HG02885 (cell line): ENCODE measurements around the gene CDKN3.
"Not testable (repeated sequence)": the region's sequence is repeated elsewhere in the genome, so short reads cannot be mapped to it uniquely, and the experiment has no call there.

ENCODE experiments used
- ATAC-seq: cut with Tn5 transposase; IDR thresholded peaks from one replicate; pipeline ENCODE4 v1.9.1; 2021; ENCODE audit warnings: mild to moderate bottlenecking; ENCODE audit not compliant: unreplicated experiment, poor library complexity

Gene CDKN3

DNA sequence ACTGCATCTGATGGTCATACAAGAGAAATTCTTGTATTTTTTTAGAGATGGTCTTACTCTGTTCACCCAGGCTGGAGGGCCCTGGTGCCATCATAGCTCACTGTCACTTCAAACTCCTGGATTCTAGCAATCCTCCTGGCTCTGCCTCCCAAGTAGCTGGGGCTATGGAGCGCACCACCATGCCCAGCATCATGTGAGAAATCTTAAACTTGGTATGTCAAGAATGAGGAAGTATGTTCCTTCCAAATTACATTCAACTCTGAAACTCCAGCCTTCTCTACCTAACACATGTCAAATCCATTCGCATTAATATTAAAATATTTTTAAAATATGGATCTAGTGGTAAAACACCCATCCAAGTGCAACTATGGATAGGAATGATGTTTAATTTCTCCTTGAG is 27.5 kb upstream of the CDKN3 start:
- no peak for ATAC-seq

DNA sequence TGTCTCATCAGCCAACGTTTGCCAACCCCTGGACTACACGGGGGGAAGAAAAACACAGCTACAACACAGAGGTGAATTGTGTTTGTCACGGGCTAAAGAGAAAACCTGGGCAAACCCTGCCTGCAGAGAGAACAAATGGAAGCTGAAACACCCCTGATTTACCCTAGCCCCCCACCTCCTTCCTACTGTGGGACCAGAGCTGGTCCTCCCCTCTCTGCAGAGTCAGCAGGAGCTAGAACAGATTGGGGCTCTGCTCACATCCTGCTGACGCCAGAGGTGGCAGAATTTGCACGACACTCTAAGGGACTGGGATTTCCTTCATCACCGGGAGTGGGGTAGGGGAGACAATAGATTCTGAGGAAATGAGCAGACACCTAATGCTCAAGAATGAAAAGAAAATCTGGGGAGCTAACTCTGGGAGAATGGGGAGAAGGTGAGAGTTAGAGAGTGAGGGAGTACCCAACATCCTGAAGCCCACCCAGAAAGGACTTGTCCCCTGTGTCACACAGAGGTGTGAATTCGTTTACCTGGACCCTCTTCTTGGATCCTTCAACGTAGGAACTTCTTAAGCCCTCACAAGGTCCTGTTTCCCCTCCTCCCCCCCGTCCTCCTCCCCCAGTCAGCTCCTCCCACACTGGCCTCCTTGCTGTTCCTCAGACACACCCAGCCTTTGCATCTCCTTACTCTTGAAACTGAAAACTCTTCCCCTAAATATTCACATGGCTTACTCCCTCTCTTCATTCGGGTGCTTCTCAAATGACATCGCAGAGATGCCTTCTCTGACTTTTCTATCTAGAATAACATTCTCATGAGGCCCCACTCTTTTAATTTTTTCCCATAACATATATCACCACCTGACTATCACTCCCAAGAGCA is 26.2 kb upstream of the CDKN3 start:
- ATAC-seq = no peak

DNA sequence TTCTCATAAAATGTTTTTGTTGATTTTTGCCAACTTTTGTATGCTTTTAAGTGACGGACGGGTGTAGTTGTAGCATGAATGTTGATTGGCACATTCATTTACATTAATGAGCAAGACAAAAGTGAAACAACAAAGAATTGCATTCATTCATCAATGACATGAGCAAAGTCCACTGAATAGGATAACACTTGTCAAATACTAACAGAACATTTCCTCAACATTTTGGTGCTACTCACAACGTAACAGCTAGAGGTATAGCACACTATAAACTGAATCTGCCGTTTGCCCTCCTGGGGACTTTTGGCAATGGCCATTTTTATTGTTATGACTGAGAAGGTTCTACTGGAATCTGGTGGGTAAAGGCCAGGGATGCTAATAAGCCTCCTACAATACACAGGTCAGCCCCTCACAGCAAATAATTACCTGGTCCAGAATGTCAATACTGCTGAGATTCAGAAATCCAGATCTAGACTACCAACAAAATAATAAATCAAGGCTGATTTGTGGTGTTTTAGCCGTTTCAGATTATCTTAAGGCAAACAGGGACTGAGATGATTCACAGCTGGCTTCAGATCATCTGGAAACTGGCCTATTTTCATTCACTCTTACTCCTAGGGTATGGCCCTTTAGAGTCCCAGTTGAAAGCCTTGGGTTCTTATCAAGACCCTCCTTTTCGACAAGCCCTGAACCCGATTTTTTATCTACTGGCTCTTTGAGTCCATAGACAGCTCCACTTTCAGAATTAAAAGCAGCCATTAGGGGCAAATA is 22.5 kb upstream of the CDKN3 start:
- ATAC-seq = no peak

DNA sequence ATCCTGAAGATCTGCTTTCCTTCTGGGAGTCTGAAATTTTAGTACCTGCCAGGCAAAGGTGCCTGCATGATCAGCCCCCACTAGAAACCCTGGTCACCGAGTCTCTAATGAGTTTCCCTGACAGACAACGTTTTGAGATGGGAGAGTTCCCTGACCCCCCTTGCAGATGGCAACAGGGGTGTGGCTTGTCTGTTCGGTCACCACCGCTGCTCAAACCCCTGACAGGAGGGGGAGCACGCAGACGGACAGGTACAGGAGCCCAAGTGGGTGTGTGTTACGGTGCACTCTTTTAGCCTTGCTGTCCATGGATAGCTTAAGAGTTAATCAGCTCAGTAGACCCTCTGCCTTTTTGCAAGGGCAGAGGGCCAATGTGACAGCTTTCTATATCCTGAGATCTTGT is 19.3 kb upstream of the CDKN3 start:
- no peak for ATAC-seq

DNA sequence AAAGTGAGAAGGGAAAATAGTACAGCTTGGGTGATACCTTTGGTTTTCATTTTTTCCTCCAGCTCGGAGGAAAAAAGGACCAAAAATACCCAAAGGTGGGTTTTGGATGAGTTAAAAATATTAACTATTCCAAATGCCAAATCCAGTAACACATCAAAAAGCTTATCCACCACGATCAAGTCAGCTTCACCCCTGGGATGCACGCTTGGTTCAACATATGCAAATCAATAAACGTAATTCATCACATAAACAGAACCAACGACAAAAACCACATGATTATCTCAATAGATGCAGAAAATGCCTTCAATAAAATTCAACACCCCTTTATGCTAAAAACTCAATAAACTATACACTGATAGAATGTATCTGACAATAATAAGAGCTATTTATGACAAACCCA is 17.9 kb upstream of the CDKN3 start:
- not testable (repeated sequence) for ATAC-seq

DNA sequence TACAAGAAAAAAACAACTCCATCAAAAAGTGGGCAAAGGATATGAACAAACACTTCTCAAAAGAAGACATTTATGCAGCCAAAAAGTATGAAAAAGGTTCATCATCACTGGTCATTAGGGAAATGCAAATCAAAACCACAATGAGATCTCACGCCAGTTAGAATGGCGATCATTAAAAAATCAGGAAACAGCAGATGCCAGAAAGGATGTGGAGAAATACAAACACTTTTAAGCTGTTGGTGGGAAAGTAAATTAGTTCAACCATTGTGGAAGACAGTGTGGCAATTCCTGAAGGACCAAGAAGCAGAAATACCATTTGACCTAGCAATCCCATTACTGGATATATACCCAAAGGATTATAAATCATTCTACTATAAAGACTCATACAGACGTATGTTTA is 16.2 kb upstream of the CDKN3 start:
- ATAC-seq = not testable (repeated sequence)

DNA sequence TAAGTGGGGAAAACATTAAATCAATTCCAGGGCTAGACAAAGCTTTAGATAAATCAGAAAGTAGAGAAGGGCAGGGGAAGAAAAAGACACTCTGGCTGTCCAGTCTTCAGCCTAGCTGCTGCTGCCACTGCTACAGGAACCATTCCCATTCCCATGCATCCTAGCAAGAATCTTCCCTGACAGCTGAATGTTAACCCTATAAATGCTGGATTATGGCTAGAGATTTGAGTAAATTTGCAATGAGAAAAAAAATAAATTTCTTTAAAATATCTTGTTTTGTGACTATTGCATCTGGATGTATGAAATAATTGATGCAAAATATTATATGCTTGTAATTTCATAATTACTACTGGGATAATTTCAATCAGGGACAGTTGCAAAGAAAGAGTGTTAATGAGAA is 15.0 kb upstream of the CDKN3 start:
- no peak for ATAC-seq

DNA sequence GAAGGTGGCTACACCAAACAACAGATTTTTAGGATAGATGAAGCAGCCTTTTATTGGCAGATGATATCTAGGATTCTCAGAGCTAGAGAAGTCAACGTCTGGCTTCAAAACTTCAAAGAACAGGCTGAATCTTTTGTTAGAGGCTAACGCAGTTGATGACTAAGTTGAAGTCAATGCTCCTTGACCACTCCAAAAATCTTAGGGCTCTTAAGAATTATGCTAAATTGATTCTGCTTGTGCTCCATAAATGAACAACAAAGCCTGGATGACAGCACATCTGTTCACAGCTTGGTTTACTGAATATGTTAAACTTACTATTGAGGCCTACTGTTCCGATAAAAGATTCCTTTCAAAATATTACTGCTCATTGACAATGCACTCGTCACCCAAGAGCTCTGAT is 13.0 kb upstream of the CDKN3 start:
- ATAC-seq = no peak

DNA sequence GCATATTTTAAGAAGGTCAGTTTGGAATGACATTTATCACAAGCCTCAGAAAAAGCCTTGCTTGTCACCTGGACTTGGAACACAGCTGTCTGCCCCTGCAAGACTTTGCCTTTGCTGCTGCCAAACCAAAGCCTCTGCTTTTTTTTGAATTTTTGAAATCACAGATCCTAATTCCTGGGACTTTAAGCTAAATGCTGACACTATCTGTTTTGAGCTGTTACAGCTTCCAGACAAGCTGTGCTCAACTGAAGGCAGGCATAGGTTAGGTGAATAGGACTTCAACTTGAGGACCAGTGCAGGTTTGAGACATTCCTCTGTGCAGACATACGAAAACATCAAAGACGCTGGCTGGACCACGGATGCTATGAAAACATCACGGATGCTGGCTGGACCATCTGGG is 11.3 kb upstream of the CDKN3 start:
- no peak for ATAC-seq

DNA sequence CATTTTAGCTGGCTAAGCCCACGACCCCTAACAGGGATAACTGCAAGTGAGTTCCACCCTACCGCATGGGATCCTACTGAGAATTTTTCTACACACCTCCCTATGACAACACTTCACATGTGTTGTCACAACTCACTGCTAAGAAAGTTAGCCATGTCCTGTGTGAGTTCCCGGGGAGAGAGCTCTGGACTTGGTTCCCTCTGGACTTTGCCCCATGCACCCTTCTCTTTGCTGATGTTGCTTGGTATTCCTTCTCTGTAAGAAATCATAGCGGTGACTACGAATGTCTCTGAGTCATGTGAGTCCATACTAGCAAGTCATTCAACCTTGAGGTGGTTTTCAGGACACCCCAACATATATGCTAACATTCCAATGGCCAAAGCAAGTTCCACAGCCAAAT is 9.5 kb upstream of the CDKN3 start:
- ATAC-seq = no peak

DNA sequence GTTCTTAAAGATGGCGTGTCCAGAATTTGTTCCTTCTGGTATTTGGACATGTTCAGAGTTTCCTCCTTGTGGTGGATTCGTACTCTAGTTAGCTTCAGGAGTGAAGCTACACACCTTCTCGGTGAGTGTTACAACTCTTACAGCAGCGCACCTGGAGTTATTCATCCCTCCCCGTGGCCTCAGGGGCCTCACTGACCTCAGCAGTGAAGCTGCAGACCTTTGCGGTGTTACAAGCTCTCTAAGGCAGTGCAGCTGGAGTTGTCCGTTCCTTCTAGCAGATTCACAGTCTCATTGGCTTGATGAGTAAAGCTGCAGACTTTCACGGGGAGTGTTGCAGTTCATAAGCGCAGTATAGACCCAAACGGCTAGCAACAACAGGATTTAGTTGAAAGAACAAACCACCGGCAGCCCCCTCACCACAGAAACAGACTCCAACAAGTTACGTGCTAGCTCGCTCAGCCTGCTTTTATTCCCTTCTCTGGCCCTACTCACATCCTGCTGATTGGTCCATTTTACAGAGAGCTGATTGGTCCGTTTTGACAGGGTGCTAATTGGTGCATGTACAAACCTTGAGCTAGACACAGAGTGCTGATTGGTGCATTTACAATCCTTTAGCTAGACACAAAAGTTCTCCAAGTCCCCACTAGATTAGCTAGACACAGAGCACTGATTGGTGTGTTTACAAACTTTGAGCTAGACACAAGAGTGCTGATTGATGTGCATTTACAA is 4.5 kb upstream of the CDKN3 start:
- ATAC-seq = no peak

DNA sequence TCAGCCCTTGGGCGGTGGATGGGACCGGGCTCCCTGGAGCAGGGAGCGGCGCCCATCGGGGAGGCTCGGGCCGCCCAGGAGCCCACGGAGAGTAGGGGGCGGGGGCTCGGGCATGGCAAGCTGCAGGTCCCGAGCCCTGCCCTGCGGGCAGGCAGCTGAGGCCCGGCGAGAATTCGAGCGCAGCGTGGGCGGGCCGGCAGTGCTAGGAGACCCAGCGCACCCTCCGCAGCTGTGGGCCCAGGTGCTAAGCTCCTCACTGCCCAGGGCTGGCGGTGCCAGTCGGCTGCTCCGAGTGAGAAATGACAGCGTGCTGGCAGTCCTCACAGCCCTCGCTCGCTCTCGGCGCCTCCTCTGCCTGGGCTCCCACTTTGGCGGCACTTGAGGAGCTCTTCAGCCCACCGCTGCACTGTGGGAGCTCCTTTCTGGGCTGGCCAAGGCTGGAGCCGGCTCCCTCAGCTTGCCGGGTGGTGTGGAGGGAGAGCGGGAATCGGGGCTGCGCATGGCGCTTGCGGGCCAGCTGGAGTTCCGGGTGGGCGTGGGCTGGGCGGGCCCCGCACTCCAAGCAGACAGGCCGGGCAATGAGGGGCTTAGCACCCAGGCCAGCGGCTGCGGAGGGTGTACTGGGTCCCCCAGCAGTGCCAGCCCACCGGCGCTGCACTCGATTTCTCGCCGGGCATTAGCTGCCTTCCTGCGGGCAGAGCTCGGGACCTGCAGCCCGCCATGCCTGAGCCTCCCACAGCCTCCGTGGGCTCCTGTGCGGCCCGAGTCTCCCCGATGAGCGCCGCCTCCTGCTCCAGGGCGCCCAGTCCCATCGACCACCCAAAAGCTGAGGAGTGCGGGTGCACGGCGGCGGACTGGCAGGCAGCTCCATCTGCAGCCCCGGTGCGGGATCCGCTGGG is 3.6 kb upstream of the CDKN3 start:
- not testable (repeated sequence) for ATAC-seq

DNA sequence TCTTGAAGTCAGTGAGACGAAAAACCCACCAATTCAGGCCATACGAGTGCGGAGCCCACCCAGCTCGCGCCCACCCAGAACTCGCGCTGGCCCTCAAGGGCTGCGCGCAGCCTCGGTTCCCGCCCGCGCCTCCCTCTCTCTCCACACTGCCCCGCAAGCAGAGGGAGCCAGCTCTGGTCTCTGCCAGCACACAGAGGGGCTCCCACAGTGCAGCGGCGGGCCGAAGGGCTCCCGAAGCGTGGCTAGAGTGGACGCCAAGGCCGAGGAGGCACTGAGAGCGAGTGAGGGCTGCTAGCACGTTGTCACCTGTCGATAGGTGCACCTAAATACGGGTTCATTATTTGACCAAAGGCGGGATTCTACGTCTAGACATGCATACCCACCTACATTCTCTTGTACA is 2.2 kb upstream of the CDKN3 start:
- ATAC-seq = no peak

DNA sequence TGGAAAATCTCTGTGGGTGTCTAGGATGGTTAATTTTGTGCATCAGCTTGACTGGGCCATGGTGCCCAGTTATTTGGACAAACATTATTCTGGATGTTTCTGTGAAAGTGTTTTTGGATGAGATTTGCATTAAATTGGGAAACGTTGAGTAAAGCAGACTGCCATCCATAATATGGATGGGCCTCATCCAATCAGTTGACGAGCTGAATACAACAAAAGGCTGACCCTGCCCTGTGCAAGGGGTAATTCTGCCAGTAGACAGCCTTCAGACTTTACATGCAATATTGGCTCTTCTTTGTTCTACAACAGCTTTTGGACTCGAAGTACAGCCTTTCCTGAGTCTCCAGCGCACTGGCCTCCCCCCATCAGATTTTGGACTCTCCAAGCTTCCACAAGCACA is 1.5 kb upstream of the CDKN3 start:
- ATAC-seq = no peak

DNA sequence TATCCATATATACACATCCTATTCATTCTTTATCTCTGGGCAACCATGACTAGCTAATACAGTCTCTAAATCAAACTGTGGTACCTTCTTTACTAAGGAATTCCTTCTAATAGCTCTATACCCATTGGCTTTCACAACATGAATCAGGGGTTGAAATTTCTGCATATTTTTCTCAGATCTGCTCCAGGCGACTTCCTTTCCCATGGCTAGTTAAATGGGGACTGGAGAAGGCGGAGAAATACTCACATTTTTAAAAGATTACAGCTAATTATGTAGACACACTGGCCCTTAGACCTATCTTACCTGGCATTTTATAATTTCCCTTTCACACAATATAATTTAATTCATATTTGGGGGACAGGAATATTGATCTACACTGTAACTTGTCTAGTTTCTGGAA is 1.1 kb upstream of the CDKN3 start:
- ATAC-seq = no peak

DNA sequence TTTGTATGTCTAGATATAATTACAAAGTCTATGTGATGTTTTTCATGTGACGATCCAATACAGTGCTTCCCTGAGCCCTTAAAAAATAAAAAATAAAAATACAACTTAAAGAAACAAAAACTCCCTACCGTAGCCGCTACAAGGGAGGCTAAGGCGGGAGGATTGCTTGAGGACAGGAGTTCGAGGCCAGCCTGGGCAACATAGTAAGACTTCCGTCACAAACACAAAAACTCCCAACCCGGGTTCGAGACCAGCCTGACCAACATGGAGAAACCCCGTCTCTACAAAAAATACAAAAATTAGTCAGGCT is 669 bp upstream of the CDKN3 start:
- ATAC-seq = no peak

DNA sequence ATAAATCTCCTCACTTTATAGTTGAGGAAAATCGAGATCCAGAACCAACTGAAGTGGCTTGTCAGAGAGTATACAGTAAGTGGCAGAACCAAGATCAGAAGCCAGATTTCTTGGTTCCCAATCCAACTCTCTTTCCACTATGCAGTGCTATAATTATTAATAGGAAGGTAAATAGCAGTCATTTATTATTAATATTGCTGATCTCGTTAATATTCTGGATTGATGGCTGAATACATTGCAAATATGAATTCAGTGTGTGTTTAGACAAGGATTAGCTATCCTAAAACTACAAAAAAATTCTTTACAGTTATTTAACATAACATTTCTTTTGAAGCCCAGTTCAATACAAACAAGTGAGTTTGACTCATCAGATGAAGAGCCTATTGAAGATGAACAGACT is 2.8 kb downstream of the CDKN3 start:
- ATAC-seq = no peak

DNA sequence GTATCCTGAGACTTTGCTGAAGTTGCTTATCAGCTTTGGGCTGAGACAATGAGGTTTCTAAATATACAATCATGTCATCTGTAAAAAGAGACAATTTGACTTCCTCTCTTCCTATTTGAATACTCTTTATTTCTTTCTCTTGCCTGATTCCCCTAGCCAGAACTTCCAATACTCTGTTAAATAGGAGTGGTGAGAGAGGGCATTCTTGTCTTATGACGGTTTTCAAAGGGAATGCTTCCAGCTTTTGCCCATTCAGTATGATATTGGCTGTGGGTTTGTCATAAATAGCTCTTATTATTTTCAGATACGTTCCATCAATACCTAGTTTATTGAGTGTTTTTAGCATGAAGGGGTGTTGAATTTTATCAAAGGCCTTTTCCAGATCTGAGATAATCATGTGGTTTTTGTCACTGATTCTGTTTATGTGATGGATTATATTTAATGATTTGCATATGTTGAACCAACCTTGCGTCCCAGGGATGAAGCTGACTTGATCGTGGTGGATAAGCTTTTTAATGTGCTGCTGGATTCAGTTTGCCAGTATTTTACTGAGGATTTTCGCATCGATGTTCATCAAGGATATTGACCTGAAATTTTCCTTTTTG is 6.7 kb downstream of the CDKN3 start:
- ATAC-seq = not testable (repeated sequence)

DNA sequence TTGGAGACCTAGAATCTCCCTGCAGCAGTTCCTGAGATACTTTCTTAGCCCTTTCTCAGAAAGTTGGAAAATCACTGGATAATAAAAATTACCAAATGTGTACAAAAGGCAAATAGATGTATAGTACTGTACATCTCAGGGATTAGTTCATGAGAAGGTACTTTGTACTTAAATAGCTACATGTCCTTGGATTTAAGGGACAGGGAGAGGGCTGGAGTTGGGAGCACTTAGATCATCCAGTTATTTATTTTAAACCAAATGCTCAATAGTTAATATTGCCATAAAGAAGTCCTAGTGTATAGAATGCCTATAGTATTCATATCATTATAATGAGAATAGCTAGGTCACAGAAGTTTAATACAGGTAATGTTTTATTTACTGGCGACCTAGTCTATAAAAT is 13.4 kb downstream of the CDKN3 start:
- ATAC-seq = no peak

DNA sequence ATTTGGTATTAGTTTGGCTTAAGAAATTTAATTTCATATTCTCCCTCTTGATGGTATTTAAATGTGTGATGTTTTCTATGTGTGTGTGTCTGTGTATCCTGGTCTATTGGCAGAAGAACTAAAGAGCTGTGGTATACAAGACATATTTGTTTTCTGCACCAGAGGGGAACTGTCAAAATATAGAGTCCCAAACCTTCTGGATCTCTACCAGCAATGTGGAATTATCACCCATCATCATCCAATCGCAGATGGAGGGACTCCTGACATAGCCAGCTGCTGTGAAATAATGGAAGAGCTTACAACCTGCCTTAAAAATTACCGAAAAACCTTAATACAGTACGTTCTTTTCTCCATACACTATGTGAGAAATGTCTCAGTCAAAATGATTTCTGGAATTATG is 14.6 kb downstream of the CDKN3 start:
- no peak for ATAC-seq
